ENCODE measurements around the gene CYB5R2.
A peak's percentile ranks its signal among the peaks of the same experiment; 100 is the strongest.

DNA sequence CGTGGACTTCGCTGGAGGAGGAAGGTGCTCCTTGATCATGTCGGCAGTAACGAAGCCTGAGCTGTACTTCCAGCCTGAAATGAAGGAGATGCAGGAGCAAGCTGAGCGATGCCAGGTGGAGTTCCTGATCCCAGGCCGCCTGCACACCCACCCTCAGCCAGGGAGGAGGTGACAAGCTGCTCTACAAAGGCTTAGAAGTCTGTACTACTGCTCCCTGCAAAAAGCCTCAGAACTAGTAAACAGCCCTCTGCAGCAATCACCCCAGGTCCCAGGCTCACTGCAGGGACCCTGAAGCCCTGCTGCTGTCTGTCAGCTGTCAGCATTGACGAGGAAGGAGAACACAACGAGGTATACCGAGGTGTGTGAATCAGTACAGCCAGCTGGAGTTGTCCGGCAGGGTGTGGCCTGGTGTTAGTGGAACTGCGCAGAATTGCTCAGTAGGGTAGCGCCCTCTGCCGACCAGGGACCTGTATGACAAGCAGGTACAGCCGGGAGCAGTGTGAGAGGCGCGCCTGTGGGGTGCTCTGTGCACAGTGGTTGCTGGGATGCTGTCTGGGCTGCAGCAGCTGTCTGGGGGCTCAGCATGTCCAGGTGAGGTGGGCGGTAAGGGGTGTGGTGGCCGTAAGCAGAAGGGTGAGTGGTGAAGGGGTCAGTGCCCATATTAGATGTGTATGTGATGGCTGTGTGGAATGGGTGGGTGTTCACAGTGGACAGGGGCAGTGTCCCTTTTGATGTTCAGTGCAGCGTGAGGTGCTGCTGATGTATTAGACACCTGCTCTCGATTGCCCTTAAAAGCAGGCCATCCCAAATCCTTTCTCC lies 7.6 kb downstream of the CYB5R2 start:
- TF ChIP-seq CTCF (conservative IDR thresholded peaks at IDR 0.05; ENCODE audit: low read depth, low read length): peak; percentile 88
- no peak for TF ChIP-seq EZH2 (IDR thresholded peaks at IDR 0.05; ENCODE audit: borderline replicate concordance, low read depth, low read length, poor library complexity, severe bottlenecking)

Measured in A673 (cell line).